HL-60 (cell line): Measurements from ENCODE around the gene IRX2.

Experiments
- GABPA ChIP-seq: IDR thresholded peaks from 2 replicates; pipeline ENCODE4 v1.6.1; 2012; ENCODE audit warnings: low read depth
- POLR2AphosphoS5 ChIP-seq: IDR thresholded peaks from 2 replicates; pipeline ENCODE4 v1.6.1; 2012; ENCODE audit warnings: low read depth
- SPI1 ChIP-seq: IDR thresholded peaks from 2 replicates; pipeline ENCODE4 v1.6.1; 2012; ENCODE audit warnings: low read depth, mild to moderate bottlenecking, borderline replicate concordance
- TF ChIP-seq, protein P1 (sequence below): IDR thresholded peaks from one replicate; pipeline ENCODE4 v1.5.1; 2011; ENCODE audit warnings: low read length, control low read depth, inconsistent platforms; ENCODE audit not compliant: insufficient read depth
- TF ChIP-seq, protein P2 (sequence below): IDR thresholded peaks from 2 replicates; pipeline ENCODE4 v1.6.1; 2012; ENCODE audit warnings: low read depth; ENCODE audit not compliant: insufficient replicate concordance

DNA sequence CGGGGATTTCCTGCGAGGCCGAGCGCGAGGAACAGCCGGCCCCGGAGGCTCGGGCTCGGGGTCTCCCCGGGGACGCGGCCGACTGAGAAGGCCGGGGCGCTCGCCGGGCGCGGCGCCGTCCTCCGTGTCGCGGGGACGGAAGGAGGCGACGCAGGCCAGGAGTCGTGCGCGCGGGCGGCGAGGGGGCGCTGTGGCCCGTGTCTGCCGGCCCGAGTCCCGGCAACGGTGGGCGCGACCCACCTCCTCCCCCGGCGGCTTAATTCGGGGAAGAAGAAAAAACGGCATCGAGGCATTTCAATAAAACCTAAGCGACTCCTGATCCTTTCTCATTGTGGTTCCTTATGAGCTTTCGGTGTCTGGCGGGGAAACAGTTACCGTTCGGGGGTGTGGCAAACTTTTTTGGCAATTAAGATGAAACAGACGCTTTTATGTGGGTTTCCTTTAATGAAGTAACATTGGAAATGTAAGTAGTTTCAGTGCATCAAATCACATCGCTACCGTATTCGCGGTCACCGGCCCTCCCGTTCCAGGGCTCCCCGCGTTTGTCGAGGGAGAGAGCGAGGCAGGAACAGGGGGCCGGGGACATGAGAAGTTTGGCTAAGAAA, 3.7 kb upstream of the IRX2 start:
- TF ChIP-seq, protein P1, sequence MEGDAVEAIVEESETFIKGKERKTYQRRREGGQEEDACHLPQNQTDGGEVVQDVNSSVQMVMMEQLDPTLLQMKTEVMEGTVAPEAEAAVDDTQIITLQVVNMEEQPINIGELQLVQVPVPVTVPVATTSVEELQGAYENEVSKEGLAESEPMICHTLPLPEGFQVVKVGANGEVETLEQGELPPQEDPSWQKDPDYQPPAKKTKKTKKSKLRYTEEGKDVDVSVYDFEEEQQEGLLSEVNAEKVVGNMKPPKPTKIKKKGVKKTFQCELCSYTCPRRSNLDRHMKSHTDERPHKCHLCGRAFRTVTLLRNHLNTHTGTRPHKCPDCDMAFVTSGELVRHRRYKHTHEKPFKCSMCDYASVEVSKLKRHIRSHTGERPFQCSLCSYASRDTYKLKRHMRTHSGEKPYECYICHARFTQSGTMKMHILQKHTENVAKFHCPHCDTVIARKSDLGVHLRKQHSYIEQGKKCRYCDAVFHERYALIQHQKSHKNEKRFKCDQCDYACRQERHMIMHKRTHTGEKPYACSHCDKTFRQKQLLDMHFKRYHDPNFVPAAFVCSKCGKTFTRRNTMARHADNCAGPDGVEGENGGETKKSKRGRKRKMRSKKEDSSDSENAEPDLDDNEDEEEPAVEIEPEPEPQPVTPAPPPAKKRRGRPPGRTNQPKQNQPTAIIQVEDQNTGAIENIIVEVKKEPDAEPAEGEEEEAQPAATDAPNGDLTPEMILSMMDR = no peak
- TF ChIP-seq POLR2AphosphoS5 = no peak
- TF ChIP-seq GABPA = no peak
- TF ChIP-seq, protein P2, sequence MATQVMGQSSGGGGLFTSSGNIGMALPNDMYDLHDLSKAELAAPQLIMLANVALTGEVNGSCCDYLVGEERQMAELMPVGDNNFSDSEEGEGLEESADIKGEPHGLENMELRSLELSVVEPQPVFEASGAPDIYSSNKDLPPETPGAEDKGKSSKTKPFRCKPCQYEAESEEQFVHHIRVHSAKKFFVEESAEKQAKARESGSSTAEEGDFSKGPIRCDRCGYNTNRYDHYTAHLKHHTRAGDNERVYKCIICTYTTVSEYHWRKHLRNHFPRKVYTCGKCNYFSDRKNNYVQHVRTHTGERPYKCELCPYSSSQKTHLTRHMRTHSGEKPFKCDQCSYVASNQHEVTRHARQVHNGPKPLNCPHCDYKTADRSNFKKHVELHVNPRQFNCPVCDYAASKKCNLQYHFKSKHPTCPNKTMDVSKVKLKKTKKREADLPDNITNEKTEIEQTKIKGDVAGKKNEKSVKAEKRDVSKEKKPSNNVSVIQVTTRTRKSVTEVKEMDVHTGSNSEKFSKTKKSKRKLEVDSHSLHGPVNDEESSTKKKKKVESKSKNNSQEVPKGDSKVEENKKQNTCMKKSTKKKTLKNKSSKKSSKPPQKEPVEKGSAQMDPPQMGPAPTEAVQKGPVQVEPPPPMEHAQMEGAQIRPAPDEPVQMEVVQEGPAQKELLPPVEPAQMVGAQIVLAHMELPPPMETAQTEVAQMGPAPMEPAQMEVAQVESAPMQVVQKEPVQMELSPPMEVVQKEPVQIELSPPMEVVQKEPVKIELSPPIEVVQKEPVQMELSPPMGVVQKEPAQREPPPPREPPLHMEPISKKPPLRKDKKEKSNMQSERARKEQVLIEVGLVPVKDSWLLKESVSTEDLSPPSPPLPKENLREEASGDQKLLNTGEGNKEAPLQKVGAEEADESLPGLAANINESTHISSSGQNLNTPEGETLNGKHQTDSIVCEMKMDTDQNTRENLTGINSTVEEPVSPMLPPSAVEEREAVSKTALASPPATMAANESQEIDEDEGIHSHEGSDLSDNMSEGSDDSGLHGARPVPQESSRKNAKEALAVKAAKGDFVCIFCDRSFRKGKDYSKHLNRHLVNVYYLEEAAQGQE = no peak
- no peak for TF ChIP-seq SPI1
